ENCODE results near the gene FLNC. TPM values are rescaled to one million over a fixed set of nuclear protein-coding genes. Genes with fewer than 3 reads are reported as not detected.
A peak's percentile ranks its signal among the peaks of the same experiment; 100 is the strongest.

Gene FLNC
- total and polyA plus RNA-seq, 8 donors, result 14.3 to 34.7 (median 23.6) TPM

DNA sequence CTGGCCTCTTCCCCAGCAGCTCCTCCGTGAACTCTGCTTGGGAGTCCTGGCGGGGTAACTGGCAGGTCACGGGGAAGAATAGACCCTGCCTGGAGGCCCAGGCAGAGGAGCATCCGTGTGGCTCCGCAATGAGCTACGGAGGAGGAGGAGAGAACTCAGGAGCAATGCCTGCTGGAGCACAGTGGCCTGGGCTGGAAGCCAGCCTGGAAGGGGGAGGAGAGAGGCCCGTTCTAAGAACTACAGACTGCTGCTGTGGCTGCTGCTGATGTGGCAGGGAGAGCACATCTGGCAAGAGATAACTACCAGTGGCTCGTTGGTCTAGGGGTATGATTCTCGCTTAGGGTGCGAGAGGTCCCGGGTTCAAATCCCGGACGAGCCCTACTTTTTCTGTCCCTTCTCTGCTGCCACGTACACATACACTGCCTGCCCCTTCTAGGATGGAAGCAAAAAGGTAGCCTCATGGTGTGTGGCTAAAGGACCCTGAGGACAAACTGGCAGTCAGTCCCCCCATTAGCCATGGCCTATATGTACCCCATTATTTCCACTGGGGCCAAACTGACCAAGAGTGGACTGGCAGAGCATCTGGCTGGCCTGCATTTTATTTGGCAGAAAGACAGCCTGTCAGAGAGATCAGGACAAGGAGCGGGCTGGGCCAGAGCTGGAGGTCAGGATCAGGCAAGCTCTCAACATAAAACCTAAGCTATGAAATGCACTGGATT, 46.9 kb upstream of the FLNC start:
- H3K9me3 ChIP-seq, result no peaks in the 10 kb centered on the region
- no peak overlapping the region for H3K27ac ChIP-seq
- ATAC-seq, result peak; percentile 66
- intact Hi-C loops (cut with DNase I), result no loop called here
- TF ChIP-seq, protein P1, sequence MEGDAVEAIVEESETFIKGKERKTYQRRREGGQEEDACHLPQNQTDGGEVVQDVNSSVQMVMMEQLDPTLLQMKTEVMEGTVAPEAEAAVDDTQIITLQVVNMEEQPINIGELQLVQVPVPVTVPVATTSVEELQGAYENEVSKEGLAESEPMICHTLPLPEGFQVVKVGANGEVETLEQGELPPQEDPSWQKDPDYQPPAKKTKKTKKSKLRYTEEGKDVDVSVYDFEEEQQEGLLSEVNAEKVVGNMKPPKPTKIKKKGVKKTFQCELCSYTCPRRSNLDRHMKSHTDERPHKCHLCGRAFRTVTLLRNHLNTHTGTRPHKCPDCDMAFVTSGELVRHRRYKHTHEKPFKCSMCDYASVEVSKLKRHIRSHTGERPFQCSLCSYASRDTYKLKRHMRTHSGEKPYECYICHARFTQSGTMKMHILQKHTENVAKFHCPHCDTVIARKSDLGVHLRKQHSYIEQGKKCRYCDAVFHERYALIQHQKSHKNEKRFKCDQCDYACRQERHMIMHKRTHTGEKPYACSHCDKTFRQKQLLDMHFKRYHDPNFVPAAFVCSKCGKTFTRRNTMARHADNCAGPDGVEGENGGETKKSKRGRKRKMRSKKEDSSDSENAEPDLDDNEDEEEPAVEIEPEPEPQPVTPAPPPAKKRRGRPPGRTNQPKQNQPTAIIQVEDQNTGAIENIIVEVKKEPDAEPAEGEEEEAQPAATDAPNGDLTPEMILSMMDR (IDR thresholded peaks at IDR 0.05), result no peak
- no peaks in the 10 kb centered on the region for H3K36me3 ChIP-seq
- no peaks in the 10 kb centered on the region for H3K4me1 ChIP-seq
- no peak overlapping the region for H3K4me3 ChIP-seq
- no peaks in the 10 kb centered on the region for H3K27me3 ChIP-seq
- DNase-seq, result peak in 3 of 4 donors; percentile 63 to 85 (median 68)

DNA sequence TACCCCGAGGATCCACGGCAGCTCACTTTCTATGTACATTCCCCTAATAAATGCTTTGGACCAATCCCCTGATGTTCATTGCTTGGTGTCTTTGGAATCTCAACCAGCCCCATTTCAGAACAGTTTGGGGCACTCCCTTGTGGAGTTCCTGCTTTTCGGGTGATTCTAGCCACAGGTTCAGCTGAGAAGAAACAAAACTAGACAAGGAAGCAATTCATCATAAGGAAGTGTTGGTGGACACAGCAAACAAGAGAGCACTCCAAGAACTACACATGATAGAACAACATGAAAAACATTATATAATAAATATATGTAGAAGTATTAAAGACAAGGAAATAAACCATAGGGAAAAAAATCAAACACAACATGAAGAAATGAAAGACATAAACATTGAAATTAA, 44.5 kb upstream of the FLNC start:
- Histone ChIP-seq H3K4me3 (no peak overlapping the region), H3K27ac (no peak overlapping the region), H3K9me3 (no peaks in the 10 kb centered on the region), H3K27me3 (peaks cover 0 to 18% of the 10 kb centered on the region in 2 donors), H3K4me1 (peaks cover 0 to 6% of the 10 kb centered on the region in 2 donors), H3K36me3 (no peaks in the 10 kb centered on the region)
- ATAC-seq (no peak), DNase-seq (no peak)
- intact Hi-C loops (cut with DNase I), result no loop called here
- TF ChIP-seq, protein P1 (IDR thresholded peaks at IDR 0.05), result no peak

DNA sequence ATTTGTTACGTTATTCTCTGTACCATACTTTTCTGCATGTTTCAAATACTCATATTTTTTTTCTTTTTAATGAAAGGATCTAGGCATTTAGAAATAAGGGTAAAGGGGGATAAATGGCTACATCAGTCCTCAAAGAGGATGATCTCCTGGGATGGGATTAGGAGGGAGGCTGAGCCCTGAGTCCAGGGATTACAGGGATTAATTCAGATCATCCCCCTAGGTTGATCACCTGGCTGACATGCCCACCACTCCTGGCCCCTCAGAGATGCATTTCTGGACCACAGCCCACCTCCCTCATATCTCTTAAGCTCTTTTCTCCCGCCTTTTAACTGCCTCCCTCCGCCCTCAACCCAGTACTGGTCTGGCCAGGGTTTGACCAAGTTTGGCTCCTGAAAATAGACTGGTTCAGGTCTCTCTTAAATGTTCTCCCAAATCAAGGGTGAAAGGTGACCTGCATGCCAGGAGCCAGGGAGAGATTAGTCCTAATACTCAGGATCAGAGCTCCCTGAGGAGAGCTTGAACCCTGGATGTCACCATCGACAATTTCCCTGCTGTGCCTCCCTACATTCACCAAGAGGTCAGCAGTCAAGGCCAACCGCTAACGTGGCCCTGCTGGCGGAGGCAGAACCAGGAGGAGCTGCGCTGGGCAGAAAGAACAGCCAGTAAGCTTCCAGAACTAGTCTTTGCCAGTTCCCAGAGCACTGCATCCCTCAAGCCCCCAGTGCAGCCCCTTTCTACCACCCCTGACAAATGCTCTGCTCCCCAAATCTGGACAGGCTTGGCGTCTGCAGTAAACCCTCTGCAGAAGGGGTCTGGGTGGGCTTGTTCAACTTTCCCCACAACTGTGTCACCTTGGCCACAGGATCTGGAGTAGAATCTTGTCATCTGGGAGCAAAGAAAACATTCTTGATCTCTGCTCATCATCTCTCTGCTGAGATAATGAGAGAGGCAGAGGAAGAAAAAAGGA, 41.5 kb upstream of the FLNC start:
- no peak for ATAC-seq
- DNase-seq, result no peak
- no peak overlapping the region for H3K4me3 ChIP-seq
- no peaks in the 10 kb centered on the region for H3K36me3 ChIP-seq
- TF ChIP-seq, protein P1 (IDR thresholded peaks at IDR 0.05), result no peak
- H3K27ac ChIP-seq, result no peak overlapping the region
- intact Hi-C loops (cut with DNase I), result no loop called here
- H3K9me3 ChIP-seq, result no peaks in the 10 kb centered on the region
- H3K27me3 ChIP-seq, result peaks cover 0 to 44% of the 10 kb centered on the region in 2 donors
- H3K4me1 ChIP-seq, result peaks cover 0 to 18% of the 10 kb centered on the region in 2 donors

DNA sequence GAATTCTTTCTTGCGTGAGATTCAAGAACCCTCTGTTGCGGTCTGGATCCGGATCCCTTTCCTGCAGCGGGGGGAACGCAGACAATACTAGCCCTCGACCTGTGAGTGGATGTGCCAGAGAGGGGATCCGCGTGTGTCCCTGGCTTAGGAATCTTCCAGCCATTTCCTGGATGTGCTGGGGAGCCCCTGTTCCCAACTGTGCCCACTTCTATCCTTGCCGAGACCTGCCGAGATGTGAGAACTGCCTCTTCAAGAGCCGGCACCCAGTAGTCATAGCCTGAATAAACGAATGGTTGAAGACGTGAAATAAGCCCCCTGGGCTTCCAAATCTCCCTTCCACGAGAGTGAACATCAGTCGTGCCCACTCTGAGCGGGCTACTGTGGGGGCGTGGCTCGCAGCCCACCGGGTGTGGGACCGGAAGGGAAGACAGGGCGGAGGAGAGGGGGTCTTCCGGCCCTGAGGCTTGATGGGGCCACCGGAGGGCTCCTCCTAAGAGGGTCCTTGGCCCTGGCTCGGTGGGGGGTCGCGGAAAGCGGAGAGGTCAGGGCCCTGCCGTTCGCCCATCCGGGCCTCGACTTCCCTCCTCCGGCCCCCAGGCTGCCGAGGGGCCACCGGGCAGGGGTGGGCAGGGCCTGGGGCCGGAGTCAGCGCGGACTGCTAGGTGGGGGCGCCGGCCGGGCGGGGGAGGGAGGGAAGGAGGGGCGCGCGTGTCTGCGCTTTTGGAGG, 39.7 kb upstream of the FLNC start:
- Histone ChIP-seq H3K9me3 (no peaks in the 10 kb centered on the region), H3K27ac (no peak overlapping the region), H3K4me1 (peaks cover 0 to 18% of the 10 kb centered on the region in 2 donors), H3K27me3 (peaks cover 0 to 49% of the 10 kb centered on the region in 2 donors), H3K36me3 (no peaks in the 10 kb centered on the region), H3K4me3 (peak overlapping the region; percentile 57 to 67)
- DNase-seq, result no peak
- intact Hi-C loops (cut with DNase I), result no loop called here
- TF ChIP-seq, protein P1 (IDR thresholded peaks at IDR 0.05), result no peak
- ATAC-seq, result peak; percentile 20
